KBM-7 (cell line): Measurements from ENCODE around the gene DPM2.

Experiments used
- DNase-seq: peaks from one replicate; pipeline ENCODE4 v3.0.0-alpha.2; 2015
- in situ Hi-C: fragments of 300-500 bp; cut with MboI; formaldehyde crosslinking; loops from 2 replicates; pipeline ENCODE4 v1.14.3; 2020; ENCODE audit warnings: low sequenced_read_pairs, low pct_unique_long_range_greater_than_20kb, mixed read lengths

DPM2 gene

GRCh38 chr9:127960410-127961154 lies 22.9 kb upstream of the DPM2 start:
- DNase-seq: no peak
- in situ Hi-C loops: no loop called here

- in situ Hi-C loops: no loop called here
- DNase-seq: no peak
Observed at GRCh38 chr9:127959841-127960409, 22.3 kb upstream of the DPM2 start.

GRCh38 chr9:127959398-127959797 lies 21.7 kb upstream of the DPM2 start:
- in situ Hi-C loops: no loop called here

GRCh38 chr9:127958728-127959127 lies 21.1 kb upstream of the DPM2 start:
- DNase-seq: no peak
- in situ Hi-C loops: no loop called here

More at GRCh38 chr9:127959398-127959797, 21.7 kb upstream of the DPM2 start:
- no peak for DNase-seq

GRCh38 chr9:127955294-127956015 lies 17.8 kb upstream of the DPM2 start:
- in situ Hi-C loops: no loop called here
- DNase-seq: peak; percentile 63

- no peak for DNase-seq
- in situ Hi-C loops: no loop called here
Observed at GRCh38 chr9:127954831-127955293, 17.2 kb upstream of the DPM2 start.

GRCh38 chr9:127953768-127954505 lies 16.3 kb upstream of the DPM2 start:
- DNase-seq: no peak

GRCh38 chr9:127953154-127953553 lies 15.5 kb upstream of the DPM2 start:
- in situ Hi-C loops: no loop called here
- no peak for DNase-seq

More at GRCh38 chr9:127953768-127954505, 16.3 kb upstream of the DPM2 start:
- in situ Hi-C loops: no loop called here

- no peak for DNase-seq
- in situ Hi-C loops: no loop called here
Observed at GRCh38 chr9:127950513-127951289, 13.0 kb upstream of the DPM2 start.

- in situ Hi-C loops: no loop called here
- no peak for DNase-seq
Observed at GRCh38 chr9:127949827-127950512, 12.3 kb upstream of the DPM2 start.

GRCh38 chr9:127947841-127948710 lies 10.4 kb upstream of the DPM2 start:
- in situ Hi-C loops: no loop called here
- DNase-seq: no peak

- DNase-seq: no peak
- in situ Hi-C loops: no loop called here
Observed at GRCh38 chr9:127946728-127947127, 9.1 kb upstream of the DPM2 start.

GRCh38 chr9:127945942-127946341 lies 8.3 kb upstream of the DPM2 start:
- no peak for DNase-seq
- in situ Hi-C loops: no loop called here

- DNase-seq: no peak
- in situ Hi-C loops: no loop called here
Observed at GRCh38 chr9:127945338-127945737, 7.7 kb upstream of the DPM2 start.

GRCh38 chr9:127944586-127945218 lies 7.0 kb upstream of the DPM2 start:
- in situ Hi-C loops: no loop called here

GRCh38 chr9:127943731-127944144 lies 6.1 kb upstream of the DPM2 start:
- in situ Hi-C loops: no loop called here

More at GRCh38 chr9:127944586-127945218, 7.0 kb upstream of the DPM2 start:
- no peak for DNase-seq

More at GRCh38 chr9:127943731-127944144, 6.1 kb upstream of the DPM2 start:
- peak; percentile 82 for DNase-seq
